Posterior vena cava (tissue), 2 donors: ENCODE results near the gene OCRL. TPM values are rescaled to one million over a fixed set of nuclear protein-coding genes. Genes with fewer than 3 reads are reported as not detected.
"Not testable (repeated sequence)": the region's sequence is repeated elsewhere in the genome, so short reads cannot be mapped to it uniquely, and the experiment has no call there.

Source experiments
- DNase-seq: peaks from one replicate; pipeline ENCODE4 v3.0.0-alpha.2; 2020; ENCODE audit warnings: low spot score
- intact Hi-C, 2 donors: fragments of 100-400 bp; cut with DNase I; formaldehyde crosslinking; loops; one replicate each; pipeline versions ENCODE4 v1.14.1 to v1.14.2; 2022 to 2023
- total RNA-seq, 2 donors: library from RNA; stranded (reverse); fragmentation: NEBNext Ultra II Directional; extraction: Animal tissue kit (Norgen Biotek cat#: 25700); gene quantifications; one replicate each; pipeline ENCODE4 v1.2.1, GENCODE V29; 2021
- donor health status: DM: yes; HTN: yes; CAD: no.
- donor health status: DM: yes; HTN: yes; CAD: no.

The OCRL gene
- total RNA-seq, 2 donors from 2014 or later, result 24.8 to 25.6 TPM

DNA sequence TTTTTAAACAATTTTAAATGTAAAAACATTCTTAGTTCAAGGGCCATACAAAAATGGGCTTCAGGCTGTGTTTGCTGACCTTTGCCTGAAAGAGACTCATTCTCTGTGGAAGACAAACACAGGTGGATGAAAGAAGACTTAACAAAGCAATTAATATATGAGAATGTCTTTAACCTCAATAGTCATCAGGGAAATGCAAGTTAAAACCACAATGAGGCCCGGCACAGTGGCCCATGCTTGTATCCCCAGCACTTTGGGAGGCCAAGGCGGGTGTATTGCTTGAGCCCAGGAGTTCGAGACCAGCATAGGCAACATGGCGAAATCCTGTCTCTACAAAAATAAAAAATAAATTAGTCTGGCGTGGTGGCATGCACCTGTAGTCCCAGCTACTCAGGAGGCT is 9.6 kb upstream of the OCRL start:
- no peak for DNase-seq

DNA sequence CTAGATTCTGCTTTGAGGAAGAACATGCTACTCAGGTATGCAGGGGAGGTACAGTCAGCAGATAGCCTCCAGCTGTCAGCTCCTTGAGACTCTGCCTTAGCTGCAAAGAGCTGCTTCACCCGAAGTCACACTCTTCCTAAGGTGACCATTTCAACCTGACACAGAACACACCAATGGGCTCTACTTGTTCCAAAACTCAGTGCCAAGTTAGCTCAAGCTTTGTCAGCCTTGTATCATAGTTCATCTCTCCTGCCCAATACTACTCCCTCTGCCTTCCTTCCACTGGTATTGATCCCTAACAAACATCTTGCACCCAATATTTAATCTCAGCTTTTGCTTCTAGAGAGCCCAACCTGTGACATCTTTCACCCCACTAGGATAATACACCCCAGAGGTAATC is 8.9 kb upstream of the OCRL start:
- intact Hi-C loops, result no loop called here
- no peak for DNase-seq

More for the DNA sequence above, 9.6 kb upstream of the OCRL start:
- intact Hi-C loops, result no loop called here

DNA sequence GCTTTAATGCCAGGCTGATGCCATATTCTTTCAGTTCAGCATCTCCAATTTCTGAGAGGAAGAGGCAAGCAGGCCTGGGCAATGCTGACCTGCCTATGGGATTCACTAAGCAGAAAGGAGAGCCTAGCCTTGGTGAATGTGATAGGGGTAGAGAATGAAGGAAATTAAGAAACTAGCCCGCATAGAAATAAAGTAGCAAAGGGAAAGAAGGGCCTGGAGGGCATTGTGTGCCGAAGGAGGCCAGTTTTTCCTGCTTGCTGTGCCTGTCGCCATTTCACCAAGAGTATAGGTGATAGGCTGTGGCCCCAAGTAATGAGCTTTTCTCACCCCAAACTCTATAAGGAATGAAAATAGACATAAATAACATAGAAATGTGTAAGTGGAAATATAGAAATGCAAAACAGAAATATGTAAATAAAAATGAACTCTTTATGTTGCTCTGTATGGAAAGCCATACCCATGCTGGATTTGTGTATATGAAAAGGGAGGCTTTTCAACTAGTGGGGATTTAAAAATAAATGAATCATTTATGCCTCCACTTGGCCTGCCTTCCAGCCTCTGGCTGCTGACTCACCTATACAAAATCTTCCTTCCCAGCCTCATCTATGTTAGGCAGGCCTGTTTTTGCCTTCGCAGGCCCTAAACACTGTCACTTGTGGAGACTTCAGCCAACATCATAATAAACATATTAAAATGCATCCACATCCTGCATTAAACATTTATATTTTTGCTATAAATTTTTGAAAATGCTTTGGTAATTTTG is 5.1 kb upstream of the OCRL start:
- DNase-seq, result no peak
- intact Hi-C loops, result no loop called here

DNA sequence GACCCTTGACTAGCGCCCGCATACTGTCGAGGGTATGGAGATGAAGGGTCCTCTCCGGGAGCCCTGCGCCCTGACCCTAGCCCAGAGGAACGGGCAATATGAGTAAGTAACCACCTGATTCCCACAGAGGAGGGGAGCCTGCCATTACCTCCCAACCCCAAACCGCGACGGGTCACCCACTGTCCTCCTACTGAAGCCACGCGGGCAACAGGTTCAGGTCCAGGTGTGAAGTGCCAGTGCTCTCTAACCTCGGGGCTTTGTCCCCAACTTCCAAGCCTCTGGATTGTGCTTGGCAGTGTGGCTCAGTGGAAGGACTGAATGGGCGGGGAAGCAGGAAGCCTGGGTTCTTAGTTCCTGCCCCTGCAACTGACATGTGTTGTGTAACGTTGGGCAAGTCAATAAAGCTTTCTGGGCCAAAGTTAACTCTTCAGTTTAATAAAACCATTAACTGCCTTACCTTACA is 694 bp downstream of the OCRL start:
- no peak for DNase-seq
- intact Hi-C loops, result no loop called here

DNA sequence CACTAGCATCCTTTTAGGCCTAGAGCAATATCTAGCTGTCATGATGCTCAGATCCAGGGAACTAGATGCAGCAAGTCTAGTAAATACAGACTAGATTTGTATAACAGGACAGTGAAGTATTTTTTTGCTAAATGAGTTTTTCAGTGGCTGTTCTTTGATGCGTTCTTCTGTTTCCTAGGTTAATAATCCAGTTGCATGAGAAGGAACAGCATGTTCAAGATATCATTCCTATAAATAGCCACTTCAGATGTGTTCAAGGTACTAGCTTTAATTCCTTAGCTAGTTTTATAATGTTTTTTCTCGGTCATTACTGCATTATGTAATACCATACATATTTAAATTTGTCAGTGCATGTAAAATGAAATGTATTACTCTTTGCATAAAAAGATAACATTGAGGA is 4.7 kb downstream of the OCRL start:
- intact Hi-C loops, result no loop called here
- no peak for DNase-seq

DNA sequence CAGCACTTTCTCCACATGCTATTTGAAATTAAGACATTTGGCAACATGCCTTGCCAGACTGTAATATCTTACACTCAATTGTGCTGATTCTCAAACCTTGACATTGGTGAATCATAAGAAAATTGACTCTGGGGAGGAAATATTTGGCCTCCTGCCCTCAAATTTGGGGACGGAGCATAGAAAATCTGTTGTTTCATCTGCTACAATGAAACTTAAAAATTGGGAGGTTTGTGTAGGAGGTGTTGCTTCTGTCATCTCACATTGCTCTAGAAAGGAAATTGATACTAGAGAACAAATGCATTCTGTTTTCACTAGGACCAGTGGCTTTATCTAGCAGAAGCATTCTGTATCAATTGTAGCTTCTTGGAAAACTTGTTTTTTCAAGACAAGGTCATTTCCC is 5.3 kb downstream of the OCRL start:
- intact Hi-C loops, result no loop called here
- no peak for DNase-seq

DNA sequence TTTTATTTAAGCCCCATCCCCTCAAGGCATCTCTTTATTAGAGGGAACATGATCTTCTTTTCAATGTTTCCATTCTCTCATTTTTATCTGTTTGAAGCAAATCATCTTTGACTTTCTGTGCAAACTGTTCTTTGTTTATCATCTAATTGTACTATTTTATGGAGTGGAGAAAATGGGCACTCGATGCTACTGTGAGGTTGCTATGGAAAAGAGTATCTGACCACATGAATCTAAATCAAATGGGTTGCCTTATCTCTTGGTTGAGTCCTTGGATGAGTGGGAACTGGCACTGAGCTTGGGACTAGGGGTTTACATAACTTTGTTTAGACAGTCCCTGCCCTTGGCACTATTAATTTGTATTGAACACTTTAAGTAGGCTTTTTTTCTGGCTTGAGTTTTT is 9.1 kb downstream of the OCRL start:
- intact Hi-C loops, result no loop called here
- no peak for DNase-seq

DNA sequence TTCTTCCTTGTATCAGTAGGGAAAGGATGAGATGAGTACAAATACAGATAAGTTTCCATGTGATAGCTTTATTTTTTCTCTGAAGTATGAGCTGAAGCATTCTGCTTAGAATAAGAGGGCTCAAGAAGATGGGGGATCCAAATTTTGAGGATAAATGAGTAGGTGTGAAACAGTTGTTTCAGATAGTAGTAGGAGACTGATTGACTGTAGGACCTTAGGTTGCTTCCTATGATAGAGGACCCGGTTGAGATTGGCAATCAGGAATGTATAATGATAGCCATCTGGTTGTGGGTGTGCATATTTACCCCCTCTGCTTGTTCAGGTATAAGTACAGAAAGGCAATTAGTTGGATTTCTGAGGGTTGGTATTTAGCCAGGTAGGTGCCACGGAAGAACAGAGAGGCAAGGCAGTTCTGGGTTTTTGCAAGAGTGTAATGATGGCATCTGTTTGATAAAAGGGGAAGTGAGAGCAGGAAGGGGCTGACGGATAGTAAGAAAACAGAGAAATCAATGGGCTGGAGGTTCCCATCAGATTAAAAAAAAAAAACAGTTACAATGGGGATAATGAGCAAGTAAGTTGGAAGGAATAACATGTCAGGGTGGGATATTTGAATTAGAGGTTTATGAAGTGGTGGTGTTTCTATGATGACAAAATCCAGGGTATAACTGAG is 13.7 kb downstream of the OCRL start:
- intact Hi-C loops, result loop anchor here in 1 of 2 donors (1.0 kb wide), 1 partner anchor 43 kb away; no protein-coding TSS in a partner anchor
- no peak for DNase-seq

DNA sequence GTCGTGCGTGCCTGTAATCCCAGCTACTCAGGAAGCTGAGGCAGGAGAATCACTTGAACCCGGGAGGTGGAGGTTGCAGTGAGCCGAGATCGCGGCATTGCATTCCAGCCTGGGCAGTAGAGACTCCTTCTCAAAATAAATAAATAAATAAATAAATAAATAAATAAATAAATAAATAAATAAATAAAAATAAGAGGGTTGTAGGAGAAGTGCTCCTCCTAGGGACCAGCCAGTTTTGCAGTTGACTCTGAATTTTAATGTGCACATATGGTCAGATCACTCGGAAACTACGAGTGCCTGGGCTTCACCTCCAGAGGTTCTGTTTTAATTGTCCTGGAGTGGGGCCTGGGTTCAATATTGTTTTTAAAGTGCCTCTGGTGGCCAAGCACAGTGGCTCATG is 14.8 kb downstream of the OCRL start:
- DNase-seq, intact Hi-C loops: not testable (repeated sequence)

DNA sequence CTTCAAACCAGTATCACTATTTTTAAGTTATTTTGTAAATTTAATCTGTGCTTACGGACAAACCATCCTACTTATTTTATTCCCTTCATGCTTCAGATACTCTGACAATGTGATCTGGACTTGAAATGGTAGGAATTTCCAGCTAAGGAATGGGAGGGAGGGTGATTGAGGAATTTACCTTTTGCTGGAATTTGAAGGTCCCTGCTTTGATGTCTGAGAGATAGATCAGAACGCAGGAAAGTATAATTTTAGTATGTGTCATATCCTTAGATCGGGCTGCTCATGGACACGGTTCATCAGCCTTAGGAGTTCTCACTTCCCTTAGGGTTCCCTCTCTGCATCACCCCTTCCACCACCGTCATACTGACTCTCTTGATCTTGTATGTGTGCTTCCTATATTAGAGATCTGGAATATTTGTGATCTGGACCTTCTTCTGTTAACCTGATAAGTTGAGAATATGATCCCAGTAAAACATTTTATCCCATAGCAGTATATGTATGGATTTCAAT is 16.8 kb downstream of the OCRL start:
- DNase-seq, result no peak
- intact Hi-C loops, result no loop called here

DNA sequence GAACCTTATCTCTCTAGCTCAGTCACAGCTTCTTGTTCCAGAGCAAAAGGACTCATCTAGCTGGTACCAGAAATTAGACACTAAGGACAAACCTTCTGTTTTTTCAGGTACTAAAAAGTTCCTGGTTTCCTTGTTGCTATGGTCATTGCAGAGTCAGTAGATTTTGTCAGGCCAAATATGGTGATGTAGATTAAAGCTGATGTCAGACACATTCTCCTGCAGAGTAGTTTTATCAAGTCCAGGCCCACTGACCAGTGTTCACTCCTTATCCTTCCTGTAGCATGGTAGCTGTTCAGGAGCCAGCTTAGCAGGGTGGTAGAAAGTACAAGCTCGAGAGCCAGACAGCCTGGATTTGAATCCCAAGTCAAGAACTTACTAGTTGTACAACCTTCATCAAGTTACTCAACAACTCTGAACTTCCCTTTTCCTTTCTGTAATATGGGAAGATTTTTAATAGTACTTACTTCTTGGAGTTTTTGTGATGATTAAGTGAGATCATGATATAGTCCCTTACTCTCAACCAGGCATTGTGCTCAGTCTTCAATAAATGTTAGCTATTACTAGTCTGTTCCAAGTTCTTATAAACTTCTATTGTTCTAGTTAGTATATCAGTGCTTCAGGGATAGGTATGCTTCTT is 17.9 kb downstream of the OCRL start:
- no peak for DNase-seq
- intact Hi-C loops, result no loop called here

DNA sequence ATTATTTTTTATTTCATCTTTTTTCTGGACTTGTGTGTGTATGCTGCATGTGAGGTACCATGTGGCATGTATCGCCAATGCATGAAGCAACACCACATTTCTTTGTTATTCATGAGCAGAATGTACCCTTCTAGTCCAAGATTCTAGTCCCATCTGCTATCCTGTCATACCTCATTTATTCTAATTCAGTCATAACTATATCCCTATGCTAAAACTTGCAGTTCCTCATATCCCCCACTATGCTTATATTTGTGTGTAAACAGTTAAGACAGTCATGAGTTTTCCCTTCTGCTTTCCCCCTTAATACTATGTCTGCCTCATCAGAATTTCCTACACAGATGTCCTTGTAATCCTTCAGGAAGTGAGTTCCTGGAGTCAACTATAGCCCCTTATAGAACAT is 19.7 kb downstream of the OCRL start:
- intact Hi-C loops, result no loop called here
- DNase-seq, result no peak

DNA sequence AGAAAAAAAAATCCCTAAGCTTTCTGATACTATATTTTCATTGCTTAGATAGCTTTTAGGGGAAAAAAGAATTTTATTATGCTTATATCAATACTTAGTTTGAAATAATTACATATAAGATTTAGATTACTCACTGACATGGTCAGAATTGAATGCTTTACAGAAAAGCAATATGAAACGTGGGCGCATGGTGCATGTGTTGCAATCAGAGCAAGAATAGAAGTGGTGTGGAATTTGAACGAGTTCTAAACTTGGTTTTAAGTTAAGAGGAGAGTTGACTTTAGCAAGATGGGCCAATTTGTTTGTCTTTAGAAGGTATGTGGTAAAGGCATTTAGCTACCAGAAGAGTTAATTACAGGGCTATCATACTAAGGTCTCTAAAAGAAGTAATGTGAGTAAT is 21.4 kb downstream of the OCRL start:
- intact Hi-C loops, result no loop called here
- no peak for DNase-seq

DNA sequence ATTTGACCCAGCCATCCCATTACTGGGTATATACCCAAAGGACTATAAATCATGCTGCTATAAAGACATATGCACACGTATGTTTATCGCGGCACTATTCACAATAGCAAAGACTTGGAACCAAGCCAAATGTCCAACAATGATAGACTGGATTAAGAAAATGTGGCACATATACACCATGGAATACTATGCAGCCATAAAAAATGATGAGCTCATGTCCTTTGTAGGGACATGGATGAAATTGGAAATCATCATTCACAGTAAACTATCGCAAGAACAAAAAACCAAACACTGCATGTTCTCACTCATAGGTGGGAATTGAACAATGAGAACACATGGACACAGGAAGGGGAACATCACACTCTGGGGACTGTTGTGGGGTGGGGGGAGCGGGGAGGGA is 24.3 kb downstream of the OCRL start:
- DNase-seq, intact Hi-C loops: not testable (repeated sequence)

DNA sequence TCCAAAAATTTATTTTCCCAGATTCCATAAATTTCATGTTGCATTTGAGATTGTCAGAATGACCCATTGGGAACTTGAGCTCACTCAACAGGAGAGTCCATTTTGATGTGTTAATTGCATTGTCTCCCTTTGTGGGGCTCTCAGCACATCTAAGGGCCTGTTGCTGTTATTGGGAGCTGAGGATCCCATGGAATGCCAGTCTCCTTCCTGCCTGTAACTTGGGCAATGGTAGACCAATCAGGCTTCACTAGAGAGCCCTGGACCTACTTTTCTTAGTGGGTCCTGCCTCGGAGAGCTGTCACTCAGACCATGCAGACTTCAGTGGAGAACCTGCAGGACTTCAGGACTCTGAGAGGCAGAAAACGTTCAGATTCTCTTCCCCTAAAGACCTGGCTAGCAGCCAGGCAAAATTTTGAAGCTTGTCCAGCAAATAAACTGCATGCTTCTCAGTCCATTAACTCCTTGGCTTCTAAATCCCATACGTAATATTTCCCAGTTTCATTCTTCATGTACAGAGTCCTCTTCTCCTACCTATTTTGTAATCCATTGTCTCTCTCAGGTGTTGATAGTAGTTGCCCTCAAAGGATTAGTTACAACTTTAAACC is 25.1 kb downstream of the OCRL start:
- intact Hi-C loops, result no loop called here
- DNase-seq, result no peak

DNA sequence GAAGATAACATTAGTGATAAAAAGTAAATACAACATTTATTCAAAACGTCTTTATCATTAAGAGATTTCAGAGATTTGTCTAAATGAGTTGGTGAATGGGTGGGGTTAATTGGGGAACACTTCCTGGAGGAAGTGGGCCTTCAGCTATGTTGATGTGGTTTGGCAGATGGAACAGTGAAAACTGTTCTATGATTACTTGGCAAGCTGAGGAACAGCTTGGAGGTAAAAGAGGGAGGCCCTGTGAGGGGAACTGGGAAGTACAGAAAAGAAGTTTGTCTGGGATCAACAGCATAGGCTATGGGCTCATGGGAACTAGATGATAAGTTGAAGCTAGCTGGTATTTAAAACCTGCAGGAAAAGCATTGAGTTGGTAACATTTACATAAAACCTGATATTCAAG is 26.0 kb downstream of the OCRL start:
- DNase-seq, result no peak
- intact Hi-C loops, result no loop called here

DNA sequence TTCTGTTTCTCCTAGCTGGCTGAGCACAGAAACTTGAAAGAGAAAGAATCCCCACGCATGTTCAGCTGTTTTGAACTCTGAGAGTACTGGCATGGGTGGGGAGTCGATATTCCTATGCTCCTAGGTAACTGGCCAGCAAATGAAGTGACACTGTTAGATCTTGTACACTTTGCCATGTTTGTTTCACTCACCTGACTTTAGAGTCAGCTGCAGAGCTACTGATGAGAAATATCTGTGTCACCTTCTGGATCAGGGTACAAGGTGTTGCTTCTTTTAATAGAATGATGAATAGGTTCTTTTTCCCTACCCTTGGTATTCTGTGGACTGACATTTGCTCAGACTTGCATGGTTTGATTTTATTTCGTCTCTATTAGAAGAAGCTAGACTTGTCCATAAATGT is 28.3 kb downstream of the OCRL start:
- DNase-seq, result no peak
- intact Hi-C loops, result no loop called here

DNA sequence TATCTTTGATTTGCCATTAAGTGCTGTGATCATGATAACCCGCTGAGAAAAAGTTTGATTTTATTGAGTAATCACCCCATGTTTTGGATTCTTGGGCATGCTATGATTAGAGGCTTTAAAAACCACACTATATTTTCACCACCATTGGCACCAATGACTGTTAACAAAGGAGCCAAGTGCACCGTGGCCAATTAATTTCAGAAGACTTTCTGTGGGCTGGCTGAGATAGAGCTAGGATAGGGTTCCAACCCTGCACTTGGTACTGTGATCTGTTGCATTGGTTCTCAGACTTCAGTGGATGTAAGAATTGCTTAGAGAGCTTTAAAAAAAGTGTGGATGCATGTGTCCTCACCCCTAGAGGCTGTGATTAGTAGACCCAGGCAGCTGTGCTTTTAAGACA is 32.4 kb downstream of the OCRL start:
- no peak for DNase-seq
- intact Hi-C loops, result no loop called here

DNA sequence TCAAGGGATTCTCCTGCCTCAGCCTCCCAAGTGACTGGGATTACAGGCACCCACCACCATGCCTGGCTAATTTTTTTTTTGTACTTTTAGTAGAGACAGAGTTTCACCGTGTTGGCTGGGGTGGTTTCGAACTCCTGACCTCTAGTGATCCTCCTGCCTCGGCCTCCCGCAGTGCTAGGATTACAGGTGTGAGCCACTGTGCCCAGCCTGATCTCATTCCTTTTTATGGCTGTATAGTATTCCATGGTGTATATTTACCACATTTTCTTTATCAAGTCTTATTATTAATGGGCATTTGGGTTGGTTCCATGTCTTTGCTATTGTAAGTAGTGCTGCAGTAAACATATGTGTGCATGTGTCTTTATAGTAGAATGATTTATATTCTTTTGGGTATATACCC is 33.6 kb downstream of the OCRL start:
- intact Hi-C loops, DNase-seq: not testable (repeated sequence)

DNA sequence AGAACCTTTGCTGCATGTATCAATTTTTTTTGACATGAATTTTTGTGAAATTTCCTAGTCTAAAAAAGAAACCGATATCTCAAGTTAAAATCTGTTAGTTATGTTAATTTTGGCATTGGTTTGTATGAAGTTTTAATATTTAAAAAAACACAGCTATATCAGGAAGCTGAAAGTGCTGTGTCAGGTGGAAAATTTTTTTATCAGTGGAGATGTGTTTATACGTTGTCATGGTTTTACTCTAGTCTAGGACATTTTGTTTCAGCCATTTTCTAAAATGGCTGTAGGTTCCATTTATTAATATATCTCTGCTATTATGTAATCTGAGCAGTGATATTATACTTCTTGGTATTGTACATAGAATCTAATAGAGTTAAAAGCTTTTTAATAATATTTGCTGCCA is 34.2 kb downstream of the OCRL start:
- intact Hi-C loops, result no loop called here
- no peak for DNase-seq
